ENCODE measurements around the gene LAMC2. TPM values are rescaled to one million over a fixed set of nuclear protein-coding genes. Genes with fewer than 3 reads are reported as not detected.

The LAMC2 gene
- total and polyA plus RNA-seq, 2 donors (not counting 1 experiment from before 2014, with no cell fraction given) = 0.99 to 3.9 TPM

- peak in 1 of 2 donors; percentile 61 for DNase-seq (ENCODE audit: low read depth in 2 of 2)
- H3K27me3 ChIP-seq (ENCODE audit: control insufficient read depth, insufficient read depth, low read length) = no peaks in the 10 kb centered on the region
- H3K4me1 ChIP-seq (ENCODE audit: control insufficient read depth, extremely low read depth, insufficient read depth, low read length) = peaks cover 8% of the 10 kb centered on the region
- no peak overlapping the region for H3K4me2 ChIP-seq (ENCODE audit: extremely low read depth, insufficient read depth, low read length)
- H2AFZ ChIP-seq (ENCODE audit: low read length) = no peak overlapping the region
- no peaks in the 10 kb centered on the region for H3K36me3 ChIP-seq (ENCODE audit: control insufficient read depth, insufficient read depth, low read length)
- TF ChIP-seq EZH2 (IDR thresholded peaks at IDR 0.05; ENCODE audit: low read length, missing control alignments) = no peak
- TF ChIP-seq, protein P1, sequence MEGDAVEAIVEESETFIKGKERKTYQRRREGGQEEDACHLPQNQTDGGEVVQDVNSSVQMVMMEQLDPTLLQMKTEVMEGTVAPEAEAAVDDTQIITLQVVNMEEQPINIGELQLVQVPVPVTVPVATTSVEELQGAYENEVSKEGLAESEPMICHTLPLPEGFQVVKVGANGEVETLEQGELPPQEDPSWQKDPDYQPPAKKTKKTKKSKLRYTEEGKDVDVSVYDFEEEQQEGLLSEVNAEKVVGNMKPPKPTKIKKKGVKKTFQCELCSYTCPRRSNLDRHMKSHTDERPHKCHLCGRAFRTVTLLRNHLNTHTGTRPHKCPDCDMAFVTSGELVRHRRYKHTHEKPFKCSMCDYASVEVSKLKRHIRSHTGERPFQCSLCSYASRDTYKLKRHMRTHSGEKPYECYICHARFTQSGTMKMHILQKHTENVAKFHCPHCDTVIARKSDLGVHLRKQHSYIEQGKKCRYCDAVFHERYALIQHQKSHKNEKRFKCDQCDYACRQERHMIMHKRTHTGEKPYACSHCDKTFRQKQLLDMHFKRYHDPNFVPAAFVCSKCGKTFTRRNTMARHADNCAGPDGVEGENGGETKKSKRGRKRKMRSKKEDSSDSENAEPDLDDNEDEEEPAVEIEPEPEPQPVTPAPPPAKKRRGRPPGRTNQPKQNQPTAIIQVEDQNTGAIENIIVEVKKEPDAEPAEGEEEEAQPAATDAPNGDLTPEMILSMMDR (conservative IDR thresholded peaks at IDR 0.05 in 1 of 2, IDR thresholded peaks at IDR 0.05 in 1 of 2; ENCODE audit: low read depth in 1 of 2, low read length in 2 of 2) = no peak
- H4K20me1 ChIP-seq (ENCODE audit: control insufficient read depth, extremely low read depth, insufficient read depth, low read length) = no peaks in the 10 kb centered on the region
- no peaks in the 10 kb centered on the region for H3K79me2 ChIP-seq (ENCODE audit: control insufficient read depth, insufficient read depth, low read length)
- no peak overlapping the region for H3K4me3 ChIP-seq (replicated peaks in 1 of 4; ENCODE audit: control extremely low read depth in 1 of 4, insufficient read depth in 1 of 4, low read depth in 3 of 4, low read length in 4 of 4)
- H3K27ac ChIP-seq (ENCODE audit: insufficient read depth, low read length) = no peak overlapping the region
- H3K9me3 ChIP-seq (ENCODE audit: control insufficient read depth, insufficient read depth, low read depth, low read length) = no peaks in the 10 kb centered on the region
- no peak overlapping the region for H3K9ac ChIP-seq (ENCODE audit: insufficient read depth, low read length)
These were observed 44.3 kb downstream of the LAMC2 start for GRCh38 chr1:183230413-183230812.

DNA sequence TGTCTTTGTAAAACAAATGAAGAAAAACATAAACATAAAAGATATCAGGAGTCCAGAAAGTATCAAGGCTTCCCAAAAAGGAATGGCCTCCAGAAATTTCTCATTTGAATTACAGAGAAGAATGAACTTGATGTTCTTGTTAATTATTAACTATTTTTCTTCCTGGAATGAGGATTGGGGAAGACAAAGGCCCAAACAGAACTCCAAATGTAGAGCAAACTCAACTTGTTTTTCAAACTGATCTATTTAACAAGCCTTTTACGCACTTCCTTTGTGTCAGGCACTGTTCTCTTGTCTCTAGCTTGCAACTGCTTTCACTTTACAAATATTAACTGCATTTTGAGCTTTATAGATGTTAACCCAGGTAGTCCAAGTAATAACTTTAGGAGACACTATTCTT is 45.5 kb downstream of the LAMC2 start:
- DNase-seq (ENCODE audit: low read depth in 2 of 2) = no peak
- H3K27ac ChIP-seq (ENCODE audit: insufficient read depth, low read length) = no peak overlapping the region
- no peaks in the 10 kb centered on the region for H4K20me1 ChIP-seq (ENCODE audit: control insufficient read depth, extremely low read depth, insufficient read depth, low read length)
- H2AFZ ChIP-seq (ENCODE audit: low read length) = no peak overlapping the region
- H3K4me3 ChIP-seq (replicated peaks in 1 of 4; ENCODE audit: control extremely low read depth in 1 of 4, insufficient read depth in 1 of 4, low read depth in 3 of 4, low read length in 4 of 4) = no peak overlapping the region
- no peaks in the 10 kb centered on the region for H3K36me3 ChIP-seq (ENCODE audit: control insufficient read depth, insufficient read depth, low read length)
- no peaks in the 10 kb centered on the region for H3K79me2 ChIP-seq (ENCODE audit: control insufficient read depth, insufficient read depth, low read length)
- no peak overlapping the region for H3K9ac ChIP-seq (ENCODE audit: insufficient read depth, low read length)
- no peaks in the 10 kb centered on the region for H3K27me3 ChIP-seq (ENCODE audit: control insufficient read depth, insufficient read depth, low read length)
- no peak overlapping the region for H3K4me2 ChIP-seq (ENCODE audit: extremely low read depth, insufficient read depth, low read length)
- no peaks in the 10 kb centered on the region for H3K9me3 ChIP-seq (ENCODE audit: control insufficient read depth, insufficient read depth, low read depth, low read length)
- H3K4me1 ChIP-seq (ENCODE audit: control insufficient read depth, extremely low read depth, insufficient read depth, low read length) = peaks cover 10% of the 10 kb centered on the region
- no peak for TF ChIP-seq EZH2 (IDR thresholded peaks at IDR 0.05; ENCODE audit: low read length, missing control alignments)
- TF ChIP-seq, protein P1 (conservative IDR thresholded peaks at IDR 0.05 in 1 of 2, IDR thresholded peaks at IDR 0.05 in 1 of 2; ENCODE audit: low read depth in 1 of 2, low read length in 2 of 2) = no peak

DNA sequence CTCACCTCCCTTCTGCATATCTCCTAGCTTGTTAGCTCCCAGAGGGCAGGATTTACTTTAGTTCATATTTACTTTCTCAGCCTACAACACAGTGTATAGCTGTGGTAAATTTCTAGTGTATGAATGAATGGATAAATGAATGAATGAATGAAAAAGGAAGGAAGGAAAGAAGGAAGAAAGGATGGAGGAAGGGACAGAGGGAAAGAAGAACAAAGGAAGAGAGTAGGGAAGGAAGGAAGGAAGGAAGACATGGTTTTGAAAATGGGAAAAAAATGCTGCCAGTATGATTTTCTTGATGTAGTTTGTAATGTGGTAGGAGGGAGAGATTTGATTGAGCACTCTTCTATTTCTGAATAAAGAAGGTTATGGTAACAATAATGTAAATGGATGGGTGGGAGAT is 47.0 kb downstream of the LAMC2 start:
- Histone ChIP-seq H3K36me3 (ENCODE audit: control insufficient read depth, insufficient read depth, low read length) (no peaks in the 10 kb centered on the region), H4K20me1 (ENCODE audit: control insufficient read depth, extremely low read depth, insufficient read depth, low read length) (no peaks in the 10 kb centered on the region), H3K9ac (ENCODE audit: insufficient read depth, low read length) (no peak overlapping the region), H3K4me1 (ENCODE audit: control insufficient read depth, extremely low read depth, insufficient read depth, low read length) (peaks cover 15% of the 10 kb centered on the region), H3K4me3 (replicated peaks in 1 of 4; ENCODE audit: control extremely low read depth in 1 of 4, insufficient read depth in 1 of 4, low read depth in 3 of 4, low read length in 4 of 4) (no peak overlapping the region), H3K9me3 (ENCODE audit: control insufficient read depth, insufficient read depth, low read depth, low read length) (no peaks in the 10 kb centered on the region), H3K27me3 (ENCODE audit: control insufficient read depth, insufficient read depth, low read length) (no peaks in the 10 kb centered on the region), H3K27ac (ENCODE audit: insufficient read depth, low read length) (no peak overlapping the region), H3K4me2 (ENCODE audit: extremely low read depth, insufficient read depth, low read length) (no peak overlapping the region), H2AFZ (ENCODE audit: low read length) (no peak overlapping the region), H3K79me2 (ENCODE audit: control insufficient read depth, insufficient read depth, low read length) (no peaks in the 10 kb centered on the region)
- DNase-seq (ENCODE audit: low read depth in 2 of 2) = no peak
- TF ChIP-seq, protein P1 (conservative IDR thresholded peaks at IDR 0.05 in 1 of 2, IDR thresholded peaks at IDR 0.05 in 1 of 2; ENCODE audit: low read depth in 1 of 2, low read length in 2 of 2) = no peak
- TF ChIP-seq EZH2 (IDR thresholded peaks at IDR 0.05; ENCODE audit: low read length, missing control alignments) = no peak
